ENCODE results near the gene AGER.

Gene AGER

GRCh38 chr6:32220021-32220420 is 36.0 kb upstream of the AGER start:
- Histone ChIP-seq H3K4me1 (ENCODE audit: control insufficient read depth in 1 of 2, insufficient read depth in 1 of 2, low read depth in 1 of 2, low read length in 1 of 2) (no peaks in the 10 kb centered on the region), H3K27me3 (no peaks in the 10 kb centered on the region), H3K27ac (no peak overlapping the region), H3K36me3 (no peaks in the 10 kb centered on the region), H3K4me3 (ENCODE audit: low read depth in 1 of 2, low read length in 1 of 2) (no peak overlapping the region), H3K9me3 (no peaks in the 10 kb centered on the region)
- no peak for TF ChIP-seq CTCF (IDR thresholded peaks at IDR 0.05)

- Histone ChIP-seq H3K4me3 (ENCODE audit: low read depth in 1 of 2, low read length in 1 of 2) (no peak overlapping the region), H3K27ac (no peak overlapping the region), H3K4me1 (ENCODE audit: control insufficient read depth in 1 of 2, insufficient read depth in 1 of 2, low read depth in 1 of 2, low read length in 1 of 2) (no peaks in the 10 kb centered on the region), H3K9me3 (no peaks in the 10 kb centered on the region), H3K36me3 (no peaks in the 10 kb centered on the region), H3K27me3 (no peaks in the 10 kb centered on the region)
- no peak for TF ChIP-seq CTCF (IDR thresholded peaks at IDR 0.05)
Observed at GRCh38 chr6:32218167-32218566, 34.1 kb upstream of the AGER start.

DNA sequence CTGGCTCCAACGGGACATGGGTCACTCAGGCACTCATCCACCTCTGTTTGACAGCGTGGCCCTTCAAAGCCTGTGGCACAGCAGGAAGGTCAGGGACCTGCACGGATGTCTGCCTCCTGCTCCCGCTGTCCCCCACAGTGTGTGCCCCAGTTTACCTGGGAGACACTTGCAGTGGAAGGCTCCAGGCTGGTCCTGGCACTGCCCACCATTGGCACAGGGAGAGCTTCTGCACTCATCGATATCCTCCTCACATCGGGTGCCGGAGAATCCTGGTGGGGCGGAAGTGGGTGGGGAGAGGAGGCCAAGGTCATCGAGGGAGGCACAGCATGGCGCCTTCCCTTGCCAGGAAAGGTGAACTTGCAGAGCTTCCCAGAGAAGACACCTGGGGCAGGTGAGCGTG is 32.9 kb upstream of the AGER start:
- H3K4me3 ChIP-seq (ENCODE audit: low read depth in 1 of 2, low read length in 1 of 2): no peak overlapping the region
- no peaks in the 10 kb centered on the region for H3K27me3 ChIP-seq
- H3K9me3 ChIP-seq: no peaks in the 10 kb centered on the region
- no peaks in the 10 kb centered on the region for H3K36me3 ChIP-seq
- TF ChIP-seq CTCF (IDR thresholded peaks at IDR 0.05): no peak
- H3K27ac ChIP-seq: no peak overlapping the region
- no peaks in the 10 kb centered on the region for H3K4me1 ChIP-seq (ENCODE audit: control insufficient read depth in 1 of 2, insufficient read depth in 1 of 2, low read depth in 1 of 2, low read length in 1 of 2)

GRCh38 chr6:32216285-32216684 is 32.2 kb upstream of the AGER start:
- Histone ChIP-seq H3K36me3 (no peaks in the 10 kb centered on the region), H3K9me3 (no peaks in the 10 kb centered on the region), H3K27me3 (no peaks in the 10 kb centered on the region), H3K4me1 (ENCODE audit: control insufficient read depth in 1 of 2, insufficient read depth in 1 of 2, low read depth in 1 of 2, low read length in 1 of 2) (no peaks in the 10 kb centered on the region), H3K4me3 (ENCODE audit: low read depth in 1 of 2, low read length in 1 of 2) (no peak overlapping the region), H3K27ac (no peak overlapping the region)
- no peak for TF ChIP-seq CTCF (IDR thresholded peaks at IDR 0.05)

DNA sequence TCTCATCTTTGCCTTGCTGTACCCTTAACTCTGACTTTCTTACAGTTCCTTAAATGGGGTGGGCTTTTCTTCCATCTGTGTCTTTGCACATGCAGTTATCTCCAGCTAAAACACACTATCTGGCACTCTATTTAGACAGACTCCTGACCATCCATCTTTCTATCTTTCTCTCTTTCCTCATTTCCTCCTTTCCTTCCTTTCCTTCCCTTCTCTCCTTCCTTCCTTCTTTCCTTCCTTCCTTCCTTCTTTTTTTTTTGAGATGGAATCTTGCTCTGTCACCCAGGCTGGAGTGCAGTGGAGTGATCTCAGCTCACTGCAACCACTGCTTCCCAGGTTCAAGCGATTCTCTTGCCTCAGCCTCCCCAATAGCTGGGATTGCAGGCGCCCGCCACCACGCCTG is 31.6 kb upstream of the AGER start:
- H3K27ac ChIP-seq: no peak overlapping the region
- no peak overlapping the region for H3K4me3 ChIP-seq (ENCODE audit: low read depth in 1 of 2, low read length in 1 of 2)
- TF ChIP-seq CTCF (IDR thresholded peaks at IDR 0.05): no peak
- no peaks in the 10 kb centered on the region for H3K4me1 ChIP-seq (ENCODE audit: control insufficient read depth in 1 of 2, insufficient read depth in 1 of 2, low read depth in 1 of 2, low read length in 1 of 2)
- no peaks in the 10 kb centered on the region for H3K27me3 ChIP-seq
- no peaks in the 10 kb centered on the region for H3K9me3 ChIP-seq
- H3K36me3 ChIP-seq: no peaks in the 10 kb centered on the region

GRCh38 chr6:32214126-32214525 is 30.1 kb upstream of the AGER start:
- no peaks in the 10 kb centered on the region for H3K9me3 ChIP-seq

More at GRCh38 chr6:32214126-32214525, 30.1 kb upstream of the AGER start:
- Histone ChIP-seq H3K27me3 (no peaks in the 10 kb centered on the region), H3K27ac (no peak overlapping the region), H3K4me3 (ENCODE audit: low read depth in 1 of 2, low read length in 1 of 2) (no peak overlapping the region), H3K4me1 (ENCODE audit: control insufficient read depth in 1 of 2, insufficient read depth in 1 of 2, low read depth in 1 of 2, low read length in 1 of 2) (no peaks in the 10 kb centered on the region), H3K36me3 (no peaks in the 10 kb centered on the region)
- TF ChIP-seq CTCF (IDR thresholded peaks at IDR 0.05): no peak

Data from neutrophil (primary cell).